22Rv1 (cell line): ENCODE data around the gene DAP.

Source experiments
- H3K27ac ChIP-seq: fragments of 450-650 bp; 2 replicates; pipeline ENCODE4 v1.5.1; 2017
- CTCF ChIP-seq: fragments of 450-650 bp; IDR thresholded peaks from 2 replicates; pipeline ENCODE4 v1.5.1; 2017; ENCODE audit warnings: mild to moderate bottlenecking
- ZFX ChIP-seq: fragments of 450-650 bp; IDR thresholded peaks from 2 replicates; pipeline ENCODE4 v1.6.1; 2017; ENCODE audit warnings: antibody characterized with exemption, borderline replicate concordance

DAP gene

GRCh38 chr5:10750909-10751308 is 10.1 kb downstream of the DAP start:
- H3K27ac ChIP-seq, result no peak overlapping the region
- no peak for TF ChIP-seq ZFX
- no peak for TF ChIP-seq CTCF

GRCh38 chr5:10747678-10748622 is 13.1 kb downstream of the DAP start:
- TF ChIP-seq ZFX, result no peak
- TF ChIP-seq CTCF, result no peak
- H3K27ac ChIP-seq, result peak overlapping the region; percentile 50

GRCh38 chr5:10746711-10747110 is 14.3 kb downstream of the DAP start:
- no peak for TF ChIP-seq CTCF
- no peak for TF ChIP-seq ZFX
- no peak overlapping the region for H3K27ac ChIP-seq

- no peak overlapping the region for H3K27ac ChIP-seq
- no peak for TF ChIP-seq ZFX
- TF ChIP-seq CTCF, result no peak
Observed at GRCh38 chr5:10745133-10745532, 15.9 kb downstream of the DAP start.

- no peak overlapping the region for H3K27ac ChIP-seq
- TF ChIP-seq ZFX (no peak), CTCF (no peak)
Observed at GRCh38 chr5:10744681-10745080, 16.4 kb downstream of the DAP start.

- TF ChIP-seq CTCF (no peak), ZFX (no peak)
- no peak overlapping the region for H3K27ac ChIP-seq
Observed at GRCh38 chr5:10743951-10744350, 17.1 kb downstream of the DAP start.

GRCh38 chr5:10743526-10743925 is 17.5 kb downstream of the DAP start:
- no peak overlapping the region for H3K27ac ChIP-seq
- TF ChIP-seq ZFX (no peak), CTCF (no peak)
